HG02642 (cell line): ENCODE data around the gene ZCCHC24.

ENCODE experiments used
- ATAC-seq: cut with Tn5 transposase; IDR thresholded peaks from one replicate; pipeline ENCODE4 v1.9.1; 2021; ENCODE audit warnings: mild to moderate bottlenecking; ENCODE audit not compliant: unreplicated experiment, poor library complexity

The ZCCHC24 gene

GRCh38 chr10:79473496-79474095 lies 28.2 kb upstream of the ZCCHC24 start:
- no peak for ATAC-seq

GRCh38 chr10:79472951-79473350 lies 27.5 kb upstream of the ZCCHC24 start:
- no peak for ATAC-seq

GRCh38 chr10:79472449-79472848 lies 27.0 kb upstream of the ZCCHC24 start:
- no peak for ATAC-seq

GRCh38 chr10:79471776-79472175 lies 26.4 kb upstream of the ZCCHC24 start:
- ATAC-seq, result no peak

GRCh38 chr10:79470096-79470495 lies 24.7 kb upstream of the ZCCHC24 start:
- no peak for ATAC-seq

GRCh38 chr10:79468841-79469585 lies 23.6 kb upstream of the ZCCHC24 start:
- ATAC-seq, result no peak

GRCh38 chr10:79468015-79468560 lies 22.7 kb upstream of the ZCCHC24 start:
- ATAC-seq, result no peak

- no peak for ATAC-seq
Observed at GRCh38 chr10:79465341-79465740, 19.9 kb upstream of the ZCCHC24 start.

GRCh38 chr10:79463578-79464496 lies 18.4 kb upstream of the ZCCHC24 start:
- ATAC-seq, result no peak

- ATAC-seq, result no peak
Observed at GRCh38 chr10:79460687-79461086, 15.3 kb upstream of the ZCCHC24 start.

- ATAC-seq, result no peak
Observed at GRCh38 chr10:79459243-79459642, 13.8 kb upstream of the ZCCHC24 start.

GRCh38 chr10:79458483-79458882 lies 13.1 kb upstream of the ZCCHC24 start:
- ATAC-seq, result no peak

GRCh38 chr10:79457256-79457785 lies 11.9 kb upstream of the ZCCHC24 start:
- ATAC-seq, result no peak

GRCh38 chr10:79454259-79454658 lies 8.8 kb upstream of the ZCCHC24 start:
- no peak for ATAC-seq

GRCh38 chr10:79453392-79453791 lies 8.0 kb upstream of the ZCCHC24 start:
- no peak for ATAC-seq

- ATAC-seq, result no peak
Observed at GRCh38 chr10:79452174-79452611, 6.8 kb upstream of the ZCCHC24 start.

- ATAC-seq, result no peak
Observed at GRCh38 chr10:79451046-79451699, 5.7 kb upstream of the ZCCHC24 start.

- no peak for ATAC-seq
Observed at GRCh38 chr10:79449181-79450146, 4.0 kb upstream of the ZCCHC24 start.

- ATAC-seq, result no peak
Observed at GRCh38 chr10:79448732-79449049, 3.3 kb upstream of the ZCCHC24 start.
